DOHH2 (cell line): ENCODE data around the gene KBTBD13.

Experiments used
- EZH2phosphoT487 ChIP-seq: fragments of 200-600 bp; sonication (generic); IDR thresholded peaks from 2 replicates; pipeline ENCODE4 v1.6.1; 2017; ENCODE audit warnings: borderline replicate concordance, mild to moderate bottlenecking, antibody characterized with exemption, low read length, moderate library complexity, mixed read lengths
- TF ChIP-seq, protein P1 (sequence below): fragments of 200-600 bp; sonication (generic); IDR thresholded peaks from one replicate; pipeline ENCODE4 v1.5.1; 2014; ENCODE audit warnings: antibody characterized with exemption, mild to moderate bottlenecking, low read depth, low read length; ENCODE audit not compliant: poor library complexity, severe bottlenecking

DNA sequence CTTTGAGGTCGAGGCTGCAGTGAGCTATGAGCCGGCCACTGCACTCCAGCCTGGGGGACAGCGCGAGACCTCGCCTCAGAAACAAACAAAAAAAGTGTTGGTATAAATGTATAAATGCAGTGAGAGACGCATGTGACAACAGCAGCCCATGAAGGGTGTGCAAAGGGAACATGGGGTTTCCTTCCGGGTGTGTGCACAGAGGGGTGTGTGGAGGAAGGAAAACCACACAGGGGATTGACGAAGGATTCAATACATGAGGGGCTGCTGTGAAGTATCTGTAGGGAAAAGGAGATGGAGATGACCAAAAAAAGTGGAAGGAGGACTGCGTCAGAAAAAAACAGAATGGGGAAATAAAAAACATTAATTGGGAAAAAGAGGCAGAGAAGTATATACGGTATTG lies 48.2 kb upstream of the KBTBD13 start:
- TF ChIP-seq, protein P1, sequence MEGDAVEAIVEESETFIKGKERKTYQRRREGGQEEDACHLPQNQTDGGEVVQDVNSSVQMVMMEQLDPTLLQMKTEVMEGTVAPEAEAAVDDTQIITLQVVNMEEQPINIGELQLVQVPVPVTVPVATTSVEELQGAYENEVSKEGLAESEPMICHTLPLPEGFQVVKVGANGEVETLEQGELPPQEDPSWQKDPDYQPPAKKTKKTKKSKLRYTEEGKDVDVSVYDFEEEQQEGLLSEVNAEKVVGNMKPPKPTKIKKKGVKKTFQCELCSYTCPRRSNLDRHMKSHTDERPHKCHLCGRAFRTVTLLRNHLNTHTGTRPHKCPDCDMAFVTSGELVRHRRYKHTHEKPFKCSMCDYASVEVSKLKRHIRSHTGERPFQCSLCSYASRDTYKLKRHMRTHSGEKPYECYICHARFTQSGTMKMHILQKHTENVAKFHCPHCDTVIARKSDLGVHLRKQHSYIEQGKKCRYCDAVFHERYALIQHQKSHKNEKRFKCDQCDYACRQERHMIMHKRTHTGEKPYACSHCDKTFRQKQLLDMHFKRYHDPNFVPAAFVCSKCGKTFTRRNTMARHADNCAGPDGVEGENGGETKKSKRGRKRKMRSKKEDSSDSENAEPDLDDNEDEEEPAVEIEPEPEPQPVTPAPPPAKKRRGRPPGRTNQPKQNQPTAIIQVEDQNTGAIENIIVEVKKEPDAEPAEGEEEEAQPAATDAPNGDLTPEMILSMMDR: no peak
- no peak for TF ChIP-seq EZH2phosphoT487
